ENCODE data around the gene CREBL2. TPM values are rescaled to one million over a fixed set of nuclear protein-coding genes. Genes with fewer than 3 reads are reported as not detected.

CREBL2 gene
- total and polyA plus RNA-seq, 2 of the 13 experiments (the other 11 are each of a cell fraction or from before 2014, with no cell fraction given) = 6.9 to 8.4 TPM

- TF ChIP-seq NR2C2 (CRISPR knock-in tag; IDR thresholded peaks at IDR 0.05; ENCODE audit: borderline replicate concordance) = no peak
- no peak for TF ChIP-seq NCOA1 (CRISPR knock-in tag; IDR thresholded peaks at IDR 0.05)
- TF ChIP-seq MED8 (CRISPR knock-in tag; IDR thresholded peaks at IDR 0.05; ENCODE audit: insufficient replicate concordance) = no peak
- peak; percentile 49 to 56; a peak in 3 of 4 replicates for TF ChIP-seq MAFK (conservative IDR thresholded peaks at IDR 0.05 in 1 of 2, IDR thresholded peaks at IDR 0.05 in 1 of 2; ENCODE audit: low read length in 2 of 2)
Observed at GRCh38 chr12:12613344-12613743, 1.7 kb downstream of the CREBL2 start (continued).

- no peak for DNase-seq (ENCODE audit: low spot score)
- whole genome bisulfite sequencing (ENCODE audit: low lambda C conversion rate) = 91% methylated on average over 4 of the region's 4 CpGs
- no TSS peak for BruUV-seq (replicated peaks)
- no peak overlapping the region for H3K27ac ChIP-seq (ENCODE audit: extremely low read length, insufficient read depth, low read length)
- H3K4me1 ChIP-seq (ENCODE audit: insufficient read depth, low read length) = peaks cover 51% of the 10 kb centered on the region
- H3K4me2 ChIP-seq (ENCODE audit: low read depth, low read length) = no peak overlapping the region
- no peaks in the 10 kb centered on the region for H3K9me3 ChIP-seq (ENCODE audit: low read length)
- no peak for FAIRE-seq
- no peaks in the 10 kb centered on the region for H4K20me1 ChIP-seq (ENCODE audit: insufficient read depth, low read length)
- POLR2A ChIA-PET = no interaction called here
- H3K4me3 ChIP-seq (replicated peaks in 1 of 3; ENCODE audit: insufficient read depth in 1 of 3, low read depth in 2 of 3, low read length in 3 of 3) = no peak overlapping the region
- in situ Hi-C loops (cut with HindIII; ENCODE audit: extremely low pct_ligation_motif_present, low pct_unique_long_range_greater_than_20kb) (no loop called here), intact Hi-C loops (cut with micrococcal nuclease; ENCODE audit: unreplicated experiment) (loop anchor here (5.0 kb wide), 1 partner anchor 52 kb away; the partner anchor contains the start of gene DUSP16)
- peaks cover 18% of the 10 kb centered on the region for H3K79me2 ChIP-seq (ENCODE audit: insufficient read depth, low read length)
- no peaks in the 10 kb centered on the region for H3K27me3 ChIP-seq (ENCODE audit: control insufficient read depth in 1 of 2, insufficient read depth in 2 of 2, low read length in 2 of 2)
- TF ChIP-seq HDAC2 (CRISPR knock-in tag; IDR thresholded peaks at IDR 0.05) (no peak), ZNF121 (CRISPR knock-in tag; IDR thresholded peaks at IDR 0.05) (peak; percentile 51)
- H3K36me3 ChIP-seq (replicated peaks in 1 of 2; ENCODE audit: control insufficient read depth in 1 of 2, insufficient read depth in 2 of 2, low read length in 2 of 2) = peaks cover 3 to 7% of the 10 kb centered on the region in 2 experiments; a peak in 3 of 5 replicates
- no peak overlapping the region for H2AFZ ChIP-seq (ENCODE audit: low read length)
- H3K9ac ChIP-seq (ENCODE audit: insufficient read depth, low read depth, low read length) = no peak overlapping the region
- ATAC-seq = no peak
- CTCF ChIA-PET (ENCODE audit: low intra/inter-chr PET ratio, low total read pairs) = no interaction called here
Observed at GRCh38 chr12:12614342-12614741, 2.7 kb downstream of the CREBL2 start.

All from HepG2 (cell line).